Panc1 (cell line): ENCODE measurements around the gene BCAP29. TPM values are rescaled to one million over a fixed set of nuclear protein-coding genes. Genes with fewer than 3 reads are reported as not detected.

ENCODE experiments used
- ATAC-seq: fragments of 200-7000 bp; cut with Tn5 transposase; 2 replicates; pipeline ENCODE4 v1.9.1; 2020; ENCODE audit warnings: mild to moderate bottlenecking, moderate library complexity
- BruUV-seq: library from RNA; stranded (reverse); fragments of 400-500 nt; replicated peaks from 2 replicates; lab custom pipeline; 2021; lab: Mats Ljungman, UMichigan
- CTCF ChIA-PET: fragments of 300-600 bp; sonication (Branson Sonifier 250); formaldehyde crosslinking; loops from one replicate; lab custom pipeline; 2022; ENCODE audit warnings: antibody characterized with exemption; lab: Charles Lee
- POLR2A ChIA-PET: fragments of 300-600 bp; sonication (Branson Sonifier 250); formaldehyde crosslinking; loops from one replicate; lab custom pipeline; 2022; ENCODE audit warnings: antibody characterized with exemption; lab: Charles Lee
- DNase-seq: peaks from one replicate; pipeline ENCODE4 v3.0.0-alpha.2; 2010; ENCODE audit warnings: low read depth, low spot score
- H3K27ac ChIP-seq: 2 replicates; pipeline ENCODE4 v1.5.1; 2011; ENCODE audit warnings: mild to moderate bottlenecking, low read length, inconsistent platforms
- H3K27me3 ChIP-seq: fragments of 200-500 bp; sonication (Bioruptor generic); 2 replicates; pipeline ENCODE4 v1.6.0; 2014; ENCODE audit warnings: low read length, inconsistent platforms; ENCODE audit not compliant: control insufficient read depth, insufficient read depth
- H3K36me3 ChIP-seq: fragments of 200-500 bp; sonication (Bioruptor generic); 2 replicates; pipeline ENCODE4 v1.5.1; 2014; ENCODE audit warnings: inconsistent platforms, mild to moderate bottlenecking, low read length, moderate library complexity; ENCODE audit not compliant: control insufficient read depth, insufficient read depth
- H3K4me1 ChIP-seq: 2 replicates; pipeline ENCODE4 v1.5.1; 2011; ENCODE audit warnings: inconsistent platforms, mild to moderate bottlenecking, low read length, moderate library complexity; ENCODE audit not compliant: control insufficient read depth, insufficient read depth
- H3K4me3 ChIP-seq, 2 experiments: 2 replicates each; pipeline ENCODE4 v1.5.1; 2011 to 2012; ENCODE audit warnings: low read depth in 2 of 2, low read length in 2 of 2, mild to moderate bottlenecking in 2 of 2, inconsistent platforms in 1 of 2, moderate library complexity in 1 of 2
- H3K9me3 ChIP-seq: fragments of 200-500 bp; sonication (Bioruptor generic); 2 replicates; pipeline ENCODE4 v1.5.1; 2014; ENCODE audit warnings: low read depth, mild to moderate bottlenecking, inconsistent platforms, low read length, moderate library complexity; ENCODE audit not compliant: control insufficient read depth, insufficient read depth
- POLR2AphosphoS5 ChIP-seq: IDR thresholded peaks from 2 replicates; pipeline ENCODE4 v1.6.1; 2012; ENCODE audit warnings: mild to moderate bottlenecking, low read depth, low read length, moderate library complexity
- REST ChIP-seq, 2 experiments: IDR thresholded peaks; 2 replicates each; pipeline ENCODE4 v1.6.1; 2011 to 2012; ENCODE audit warnings: low read depth in 2 of 2, control low read depth in 1 of 2, low read length in 1 of 2, mild to moderate bottlenecking in 1 of 2, moderate library complexity in 1 of 2; ENCODE audit not compliant: insufficient read depth in 1 of 2
- SIN3A ChIP-seq: IDR thresholded peaks from 2 replicates; pipeline ENCODE4 v1.6.1; 2012; ENCODE audit warnings: low read depth, mild to moderate bottlenecking, low read length, moderate library complexity, borderline replicate concordance; ENCODE audit not compliant: insufficient read depth
- TCF7L2 ChIP-seq: IDR thresholded peaks from 2 replicates; pipeline ENCODE4 v1.6.1; 2011; ENCODE audit warnings: mild to moderate bottlenecking, low read depth, low read length, inconsistent platforms
- in situ Hi-C: cut with HindIII; loops from 2 replicates; pipeline ENCODE4 v1.10.0; 2016; ENCODE audit warnings: low sequenced_read_pairs, low pct_unique_long_range_greater_than_20kb
- intact Hi-C: fragments of 100-400 bp; cut with micrococcal nuclease; formaldehyde crosslinking; loops from one replicate; pipeline ENCODE4 v1.10.0; 2022; ENCODE audit not compliant: unreplicated experiment
- total RNA-seq: library from RNA; stranded (reverse); gene quantifications from one replicate; pipeline ENCODE4 v1.2.1, GENCODE V29; 2021; ENCODE audit not compliant: unreplicated experiment
- TF ChIP-seq, protein P1 (sequence below): fragments of 450-650 bp; IDR thresholded peaks from 2 replicates; pipeline ENCODE4 v1.5.1; 2017; ENCODE audit warnings: mild to moderate bottlenecking

BCAP29 gene
- total RNA-seq, 1 experiment from 2014 or later = 71.7 TPM

GRCh38 chr7:107614425-107614824, 34.4 kb downstream of the BCAP29 start:
- no peak for TF ChIP-seq SIN3A
- TF ChIP-seq TCF7L2 = no peak
- TF ChIP-seq, protein P1, sequence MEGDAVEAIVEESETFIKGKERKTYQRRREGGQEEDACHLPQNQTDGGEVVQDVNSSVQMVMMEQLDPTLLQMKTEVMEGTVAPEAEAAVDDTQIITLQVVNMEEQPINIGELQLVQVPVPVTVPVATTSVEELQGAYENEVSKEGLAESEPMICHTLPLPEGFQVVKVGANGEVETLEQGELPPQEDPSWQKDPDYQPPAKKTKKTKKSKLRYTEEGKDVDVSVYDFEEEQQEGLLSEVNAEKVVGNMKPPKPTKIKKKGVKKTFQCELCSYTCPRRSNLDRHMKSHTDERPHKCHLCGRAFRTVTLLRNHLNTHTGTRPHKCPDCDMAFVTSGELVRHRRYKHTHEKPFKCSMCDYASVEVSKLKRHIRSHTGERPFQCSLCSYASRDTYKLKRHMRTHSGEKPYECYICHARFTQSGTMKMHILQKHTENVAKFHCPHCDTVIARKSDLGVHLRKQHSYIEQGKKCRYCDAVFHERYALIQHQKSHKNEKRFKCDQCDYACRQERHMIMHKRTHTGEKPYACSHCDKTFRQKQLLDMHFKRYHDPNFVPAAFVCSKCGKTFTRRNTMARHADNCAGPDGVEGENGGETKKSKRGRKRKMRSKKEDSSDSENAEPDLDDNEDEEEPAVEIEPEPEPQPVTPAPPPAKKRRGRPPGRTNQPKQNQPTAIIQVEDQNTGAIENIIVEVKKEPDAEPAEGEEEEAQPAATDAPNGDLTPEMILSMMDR = no peak
- TF ChIP-seq REST (IDR thresholded peaks at IDR 0.05; ENCODE audit: insufficient read depth in 1 of 2, low read depth in 2 of 2, low read length in 1 of 2) = no peak
- TF ChIP-seq POLR2AphosphoS5 = no peak
- no peak overlapping the region for H3K27ac ChIP-seq
- intact Hi-C loops = no loop called here
- no TSS peak for BruUV-seq
- ATAC-seq (no peak), DNase-seq (no peak)
- H3K36me3 ChIP-seq = peaks cover 17% of the 10 kb centered on the region; the same call in 1 of the 2 replicates
- H3K27me3 ChIP-seq = no peaks in the 10 kb centered on the region
- ChIA-PET CTCF (no interaction called here), POLR2A (no interaction called here)
- no peak overlapping the region for H3K4me3 ChIP-seq
- no peaks in the 10 kb centered on the region for H3K4me1 ChIP-seq
- H3K9me3 ChIP-seq = no peaks in the 10 kb centered on the region
- in situ Hi-C loops = no loop called here

- Histone ChIP-seq H3K27me3 (no peaks in the 10 kb centered on the region), H3K4me3 (no peak overlapping the region), H3K9me3 (no peaks in the 10 kb centered on the region), H3K27ac (no peak overlapping the region), H3K36me3 (peaks cover 17% of the 10 kb centered on the region; the same call in 1 of the 2 replicates), H3K4me1 (no peaks in the 10 kb centered on the region)
- ATAC-seq = no peak
- in situ Hi-C loops = no loop called here
- TF ChIP-seq, protein P1 = no peak
- TF ChIP-seq TCF7L2 = no peak
- TF ChIP-seq SIN3A = no peak
- ChIA-PET CTCF (no interaction called here), POLR2A (no interaction called here)
- DNase-seq = no peak
- intact Hi-C loops = no loop called here
- no TSS peak for BruUV-seq
Observed at GRCh38 chr7:107615910-107616680, 36.0 kb downstream of the BCAP29 start.
